HG02759 (cell line): ENCODE measurements around the gene KLHL29.

ENCODE experiments used
- ATAC-seq: cut with Tn5 transposase; IDR thresholded peaks from one replicate; pipeline ENCODE4 v1.9.1; 2021; ENCODE audit warnings: mild to moderate bottlenecking, moderate library complexity; ENCODE audit not compliant: unreplicated experiment

KLHL29 gene

GRCh38 chr2:23586741-23587306, 201.8 kb downstream of the KLHL29 start:
- ATAC-seq, result no peak

- ATAC-seq, result no peak
These were observed 202.4 kb downstream of the KLHL29 start for GRCh38 chr2:23587341-23587880.

DNA sequence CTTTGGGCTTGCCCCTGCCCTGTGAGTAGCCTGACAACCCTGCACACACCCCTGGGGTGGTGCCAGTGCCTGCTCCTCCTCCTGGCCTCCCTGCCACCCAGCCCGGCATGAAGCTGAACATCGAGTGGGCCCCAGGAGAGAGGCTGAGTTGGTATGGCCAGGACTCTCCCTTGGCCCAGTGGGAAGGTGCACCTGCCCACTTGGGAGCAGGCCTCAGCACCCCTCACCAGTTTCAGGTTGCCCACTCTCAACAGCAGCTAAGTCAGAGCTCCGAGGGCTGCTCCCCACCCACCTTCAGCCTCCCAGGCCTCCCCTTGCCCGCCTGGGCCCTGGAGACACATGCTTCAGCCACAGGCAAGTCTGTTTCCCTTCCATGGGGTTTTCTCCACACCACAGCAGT, 203.1 kb downstream of the KLHL29 start:
- ATAC-seq, result peak; percentile 28

DNA sequence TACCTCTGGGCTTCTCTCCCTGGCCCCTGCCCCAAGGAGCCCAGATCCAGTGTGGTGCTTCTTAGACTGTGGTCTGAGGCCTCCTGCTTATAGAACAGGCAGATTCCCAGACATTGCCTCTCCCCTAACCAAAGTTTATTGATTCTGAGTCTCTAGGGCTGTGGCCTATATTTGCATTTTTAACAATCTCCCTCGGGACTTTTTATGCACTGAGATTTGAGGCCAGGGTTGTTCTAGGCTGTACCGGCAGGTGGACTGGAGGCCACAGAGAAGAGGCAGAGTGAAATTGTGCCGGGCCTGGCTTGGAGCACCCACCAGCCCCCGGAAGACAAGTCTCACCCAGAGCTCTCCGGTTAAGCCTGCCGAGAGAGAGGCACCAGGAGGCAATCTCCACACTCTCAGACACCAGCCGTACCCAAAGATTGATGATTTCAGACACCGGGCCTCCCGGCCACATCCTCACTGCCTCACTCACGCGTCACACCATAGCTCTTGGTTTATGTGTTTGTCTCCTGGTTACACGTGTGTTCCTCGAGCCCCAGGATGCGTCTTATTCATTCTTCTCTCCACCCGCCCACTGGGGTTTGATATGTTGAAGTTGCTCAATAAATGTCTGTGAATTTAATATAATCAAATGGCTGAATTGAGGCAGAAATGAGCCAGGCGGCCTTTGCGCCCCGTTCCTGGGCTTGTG, 203.7 kb downstream of the KLHL29 start:
- peak; percentile 42 for ATAC-seq

GRCh38 chr2:23589220-23589647, 204.3 kb downstream of the KLHL29 start:
- ATAC-seq, result no peak

DNA sequence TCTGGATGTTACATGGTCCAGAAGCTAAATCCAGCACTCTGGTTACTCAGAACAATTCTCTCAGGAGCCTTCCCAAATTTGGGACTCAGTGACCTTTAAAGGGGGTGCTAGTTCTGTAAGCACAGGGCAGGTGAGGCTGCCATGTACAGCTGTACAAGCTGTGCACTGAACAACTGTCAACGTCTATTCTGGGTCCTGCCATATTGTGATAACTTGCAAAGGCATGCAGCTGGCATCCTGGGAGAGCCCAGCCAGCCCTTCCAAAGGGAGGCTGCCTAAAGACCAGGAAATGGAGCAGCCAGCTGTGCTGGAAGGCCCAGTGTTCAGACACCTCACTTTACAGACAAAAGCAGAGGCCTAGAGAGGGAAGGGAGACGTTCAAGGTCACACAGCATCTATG, 204.8 kb downstream of the KLHL29 start:
- no peak for ATAC-seq

DNA sequence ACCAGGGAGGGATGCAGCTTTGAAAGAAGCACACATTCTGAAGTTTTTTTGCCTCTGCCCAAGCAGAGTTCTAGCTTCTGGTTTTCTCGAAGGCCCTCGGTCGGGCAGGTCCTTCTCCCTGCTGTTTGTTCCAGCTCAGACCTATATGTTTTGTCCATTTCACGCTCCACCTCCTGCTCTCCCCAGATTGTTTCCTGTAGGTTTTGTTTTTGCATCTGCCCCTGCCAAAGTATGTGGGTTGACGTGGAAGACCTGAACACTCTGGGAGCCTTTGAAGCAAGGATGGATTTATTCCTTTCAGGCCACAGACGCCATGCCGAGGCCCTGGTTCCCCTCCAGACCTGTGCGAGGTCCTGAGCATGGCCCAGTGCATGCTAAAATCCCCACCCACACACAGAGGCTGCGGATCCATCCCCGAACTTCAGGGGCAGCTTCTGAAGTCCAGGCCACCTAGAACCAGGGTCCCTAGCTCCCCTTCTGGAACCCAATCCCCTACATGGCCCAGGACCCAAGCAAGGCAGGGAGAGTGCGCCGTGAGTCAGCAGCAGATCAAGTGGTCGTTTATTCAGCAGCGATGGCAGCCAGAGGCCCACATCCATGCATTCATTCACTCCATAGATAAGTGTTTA, 205.4 kb downstream of the KLHL29 start:
- ATAC-seq, result no peak

GRCh38 chr2:23591111-23591510, 206.1 kb downstream of the KLHL29 start:
- ATAC-seq, result no peak

DNA sequence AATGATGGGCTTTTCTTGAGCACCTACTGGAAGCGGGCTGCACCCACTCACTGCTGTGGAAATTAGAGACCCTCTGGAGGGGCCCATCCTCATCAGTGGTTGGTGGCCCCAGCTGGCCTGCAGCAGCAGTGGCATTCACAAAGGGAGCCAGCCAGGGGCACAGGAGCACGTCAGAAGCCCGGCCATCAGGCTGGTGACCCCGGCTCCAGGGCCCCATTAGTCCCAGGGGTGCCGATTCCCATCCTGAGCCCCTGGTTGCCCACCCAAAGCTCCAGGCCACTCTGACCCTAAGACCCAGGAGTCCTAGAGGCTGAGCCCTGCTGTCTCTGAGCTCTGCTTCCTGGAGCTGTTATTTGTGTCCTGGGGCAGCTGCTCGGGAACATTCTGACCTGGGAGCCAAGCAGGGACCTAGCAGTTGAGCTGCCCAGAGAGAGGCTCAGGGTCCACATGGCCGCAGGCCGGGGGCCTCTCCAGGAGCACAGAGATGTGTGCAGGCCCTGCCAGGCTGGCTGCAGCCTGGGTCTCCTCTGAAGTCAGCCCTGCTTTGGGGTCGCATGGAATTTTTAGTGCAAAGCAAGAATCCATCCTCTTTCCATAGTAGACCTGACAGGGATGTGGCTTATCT, 207.2 kb downstream of the KLHL29 start:
- no peak for ATAC-seq

- ATAC-seq, result no peak
These were observed 208.1 kb downstream of the KLHL29 start for GRCh38 chr2:23592898-23593751.

DNA sequence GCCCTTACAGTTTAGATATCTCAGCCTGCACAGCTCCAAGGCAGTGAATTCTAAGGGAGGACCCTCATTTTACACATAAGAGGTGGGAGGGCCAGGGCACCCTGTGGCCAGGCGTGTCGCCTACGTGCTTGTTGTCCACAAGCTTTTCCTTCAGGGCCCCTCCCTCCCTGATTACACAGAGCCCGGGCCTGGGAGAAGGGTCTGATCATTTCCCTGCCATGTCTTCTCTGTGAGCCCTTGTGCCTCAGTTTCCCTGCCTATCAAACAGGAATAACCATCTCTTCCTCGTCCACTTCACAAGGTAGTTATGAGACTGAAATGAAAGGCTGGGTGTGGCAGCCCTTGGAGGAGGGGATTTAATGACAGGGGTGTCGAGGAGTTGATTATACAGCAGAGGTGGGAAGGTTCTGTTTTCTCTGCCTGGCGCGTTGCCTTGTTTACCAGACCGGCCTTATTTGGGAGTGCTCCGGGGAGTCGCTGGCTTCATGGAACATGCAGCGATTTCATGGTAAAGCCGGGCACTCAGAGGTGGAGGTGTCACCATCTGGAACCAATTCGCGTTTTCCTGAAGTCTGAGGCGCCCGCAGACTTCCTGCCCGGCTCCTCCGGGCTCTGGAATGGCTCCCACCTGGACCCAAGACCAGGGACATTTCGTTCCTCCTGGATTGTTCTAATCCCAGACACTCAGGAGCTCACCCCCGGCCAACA, 208.9 kb downstream of the KLHL29 start:
- no peak for ATAC-seq

DNA sequence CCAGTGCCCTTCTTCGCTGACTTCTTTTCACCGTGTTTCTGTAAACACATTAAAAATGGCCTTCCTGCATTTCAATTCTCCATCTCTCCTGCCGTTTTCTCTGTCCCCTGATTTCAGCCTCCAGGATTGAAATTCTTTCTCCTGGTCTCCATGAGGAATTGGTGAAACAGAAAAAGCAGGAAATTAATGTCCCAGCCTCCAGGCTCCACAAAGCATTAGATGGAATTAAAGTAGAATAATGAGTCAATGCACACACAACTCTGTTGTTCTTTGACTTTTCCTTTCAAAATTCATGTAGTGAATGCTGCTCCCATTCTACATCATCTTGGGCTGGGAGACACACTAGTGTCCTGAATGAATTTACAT, 209.5 kb downstream of the KLHL29 start:
- no peak for ATAC-seq

DNA sequence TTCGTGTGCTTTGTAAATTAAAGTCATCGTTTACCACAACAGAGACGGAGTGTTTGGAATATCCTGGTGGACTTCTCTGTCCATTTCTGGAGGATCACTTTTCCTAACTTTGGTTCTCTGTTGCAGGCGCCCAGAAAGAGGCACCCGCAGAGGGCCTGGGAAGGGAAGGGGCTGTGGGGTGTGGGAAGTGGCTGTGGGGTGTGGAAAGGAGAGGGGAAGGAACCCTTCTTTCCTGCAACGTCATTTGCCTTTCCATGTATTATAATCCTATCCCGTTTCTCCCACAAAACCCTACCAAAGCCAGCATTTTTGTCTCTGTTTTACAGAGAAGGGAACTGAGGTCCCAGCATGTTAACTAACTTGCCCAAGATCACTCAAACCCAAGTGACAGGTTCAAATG, 210.0 kb downstream of the KLHL29 start:
- no peak for ATAC-seq

- no peak for ATAC-seq
These were observed 210.7 kb downstream of the KLHL29 start for GRCh38 chr2:23595601-23596251.

- no peak for ATAC-seq
These were observed 211.4 kb downstream of the KLHL29 start for GRCh38 chr2:23596316-23596885.

DNA sequence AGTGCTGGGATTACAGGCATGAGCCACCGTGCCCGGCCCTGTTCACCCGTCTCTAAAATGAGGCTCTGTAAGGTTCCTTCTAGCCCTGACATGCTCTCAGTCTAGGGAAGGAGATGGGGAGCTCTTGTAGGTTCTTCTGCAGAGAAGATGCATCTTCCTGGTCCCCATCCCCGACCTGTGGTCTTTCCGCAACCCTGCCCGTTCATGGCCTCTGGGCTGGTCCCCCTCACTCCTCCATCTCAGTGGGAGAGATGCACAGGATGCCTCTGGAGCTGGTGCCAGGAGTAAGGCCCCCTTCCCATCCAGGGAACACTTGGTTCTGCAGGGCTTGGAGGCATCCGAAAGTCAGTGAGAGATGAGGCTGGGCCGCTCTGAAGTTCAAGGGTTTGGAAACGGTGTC, 212.7 kb downstream of the KLHL29 start:
- ATAC-seq, result no peak

DNA sequence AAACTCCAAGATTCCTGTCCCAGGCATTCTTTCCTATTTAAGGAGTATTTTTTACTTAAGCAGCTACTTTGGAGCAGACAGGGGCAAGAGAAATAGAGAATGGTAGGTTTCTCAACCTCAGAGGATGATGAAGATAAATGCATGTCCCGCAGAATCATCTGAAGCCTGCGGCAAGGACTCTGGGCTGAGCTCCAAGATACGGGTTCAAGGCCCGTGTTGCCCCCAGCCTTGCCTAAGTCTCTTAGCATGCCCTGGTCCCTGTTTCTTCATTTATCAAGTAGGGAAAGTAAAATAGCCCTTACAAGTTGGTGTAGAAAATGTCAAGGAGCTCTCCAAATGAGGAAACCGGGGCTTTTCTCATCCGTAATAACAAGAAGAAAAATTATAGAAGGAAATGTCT, 214.0 kb downstream of the KLHL29 start:
- ATAC-seq, result no peak

DNA sequence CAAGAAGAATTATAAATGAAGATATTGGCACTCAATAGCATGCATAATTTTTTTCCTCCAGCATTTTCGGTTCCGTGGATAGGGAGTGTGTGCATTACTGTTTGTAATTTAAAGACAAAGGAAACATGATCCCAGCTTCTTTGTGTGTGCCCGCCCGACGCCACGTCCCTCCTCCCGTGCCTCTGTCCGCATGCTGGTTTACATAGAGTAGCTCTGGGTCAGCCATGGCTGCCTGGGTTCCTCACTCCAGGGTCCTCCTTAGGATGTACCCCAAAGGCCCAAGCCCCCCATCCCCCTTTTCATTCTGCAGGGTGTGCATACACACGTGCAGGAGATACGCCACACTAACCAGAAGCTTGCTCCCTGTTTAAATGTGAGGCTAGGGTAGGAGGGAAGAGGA, 214.7 kb downstream of the KLHL29 start:
- no peak for ATAC-seq

DNA sequence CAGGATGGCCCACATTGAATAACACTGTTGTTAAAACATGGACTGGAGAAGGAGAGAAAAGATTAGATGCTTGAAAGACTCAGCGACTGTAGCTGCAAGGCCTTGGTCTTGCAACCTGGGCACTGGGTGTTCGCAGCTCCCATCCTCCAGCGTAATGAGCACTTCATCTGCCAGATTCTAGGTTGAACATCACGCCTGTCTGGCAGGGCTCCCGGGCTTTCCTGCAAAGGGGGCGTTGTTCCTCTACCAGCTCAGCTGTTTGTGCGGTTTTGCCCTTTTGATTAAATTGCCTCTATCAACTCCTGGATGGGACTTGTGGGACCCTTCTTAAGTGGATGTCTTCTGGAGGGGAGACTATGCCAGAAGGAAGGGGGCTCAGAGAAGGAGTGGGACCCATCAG, 215.4 kb downstream of the KLHL29 start:
- ATAC-seq, result no peak
